Left ventricle myocardium inferior (tissue), 1 donor: ENCODE data around the gene RIT2. TPM values are rescaled to one million over a fixed set of nuclear protein-coding genes. Genes with fewer than 3 reads are reported as not detected.

Source experiments
- DNase-seq: peaks from one replicate; pipeline ENCODE4 v3.0.0-alpha.2; 2020
- H3K27ac ChIP-seq: fragments of 200-600 bp; replicated peaks from 2 replicates; pipeline ENCODE4 v1.8.0; 2021
- H3K27me3 ChIP-seq: fragments of 200-600 bp; 2 replicates; pipeline ENCODE4 v1.8.0; 2021; ENCODE audit warnings: low read depth
- H3K36me3 ChIP-seq: fragments of 200-600 bp; 2 replicates; pipeline ENCODE4 v1.8.0; 2021
- H3K4me1 ChIP-seq: fragments of 200-600 bp; 2 replicates; pipeline ENCODE4 v1.8.0; 2021
- H3K4me3 ChIP-seq: fragments of 200-600 bp; 2 replicates; pipeline ENCODE4 v1.8.0; 2021; ENCODE audit warnings: mild to moderate bottlenecking, moderate library complexity
- H3K9me3 ChIP-seq: fragments of 200-600 bp; replicated peaks from 2 replicates; pipeline ENCODE4 v1.8.0; 2021
- intact Hi-C: fragments of 100-400 bp; cut with micrococcal nuclease; formaldehyde crosslinking; loops from one replicate; pipeline ENCODE4 v1.11.0; 2022
- total RNA-seq: library from RNA; stranded (reverse); fragmentation: NEBNext Ultra II Directional; extraction: Animal tissue kit (Norgen Biotek cat#: 25700); gene quantifications from one replicate; pipeline ENCODE4 v1.2.1, GENCODE V29; 2021
- TF ChIP-seq, protein P1 (sequence below): fragments of 200-600 bp; IDR thresholded peaks from 2 replicates; pipeline ENCODE4 v1.8.0; 2021; ENCODE audit warnings: antibody characterized with exemption, mild to moderate bottlenecking, borderline replicate concordance
- donor health status: DM: no; HTN: yes; CAD: no; lungs with severe emphysema.

The RIT2 gene
- total RNA-seq, 1 donor from 2014 or later: not detected

GRCh38 chr18:42901161-42901560 is 214.3 kb downstream of the RIT2 start:
- TF ChIP-seq, protein P1, sequence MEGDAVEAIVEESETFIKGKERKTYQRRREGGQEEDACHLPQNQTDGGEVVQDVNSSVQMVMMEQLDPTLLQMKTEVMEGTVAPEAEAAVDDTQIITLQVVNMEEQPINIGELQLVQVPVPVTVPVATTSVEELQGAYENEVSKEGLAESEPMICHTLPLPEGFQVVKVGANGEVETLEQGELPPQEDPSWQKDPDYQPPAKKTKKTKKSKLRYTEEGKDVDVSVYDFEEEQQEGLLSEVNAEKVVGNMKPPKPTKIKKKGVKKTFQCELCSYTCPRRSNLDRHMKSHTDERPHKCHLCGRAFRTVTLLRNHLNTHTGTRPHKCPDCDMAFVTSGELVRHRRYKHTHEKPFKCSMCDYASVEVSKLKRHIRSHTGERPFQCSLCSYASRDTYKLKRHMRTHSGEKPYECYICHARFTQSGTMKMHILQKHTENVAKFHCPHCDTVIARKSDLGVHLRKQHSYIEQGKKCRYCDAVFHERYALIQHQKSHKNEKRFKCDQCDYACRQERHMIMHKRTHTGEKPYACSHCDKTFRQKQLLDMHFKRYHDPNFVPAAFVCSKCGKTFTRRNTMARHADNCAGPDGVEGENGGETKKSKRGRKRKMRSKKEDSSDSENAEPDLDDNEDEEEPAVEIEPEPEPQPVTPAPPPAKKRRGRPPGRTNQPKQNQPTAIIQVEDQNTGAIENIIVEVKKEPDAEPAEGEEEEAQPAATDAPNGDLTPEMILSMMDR: no peak
- no peaks in the 10 kb centered on the region for H3K27me3 ChIP-seq
- no peaks in the 10 kb centered on the region for H3K4me1 ChIP-seq
- H3K27ac ChIP-seq: no peak overlapping the region
- no peak for DNase-seq
- no peak overlapping the region for H3K4me3 ChIP-seq
- no peaks in the 10 kb centered on the region for H3K36me3 ChIP-seq
- no peaks in the 10 kb centered on the region for H3K9me3 ChIP-seq
- intact Hi-C loops: no loop called here

- H3K27ac ChIP-seq: no peak overlapping the region
Observed at GRCh38 chr18:42893977-42894376, 221.5 kb downstream of the RIT2 start.

GRCh38 chr18:42892181-42892580 is 223.3 kb downstream of the RIT2 start:
- H3K4me3 ChIP-seq: no peak overlapping the region
- DNase-seq: no peak
- no peaks in the 10 kb centered on the region for H3K4me1 ChIP-seq
- H3K27me3 ChIP-seq: no peaks in the 10 kb centered on the region
- no peak overlapping the region for H3K27ac ChIP-seq
- no peaks in the 10 kb centered on the region for H3K36me3 ChIP-seq
- TF ChIP-seq, protein P1: no peak
- intact Hi-C loops: no loop called here
- H3K9me3 ChIP-seq: no peaks in the 10 kb centered on the region

More at GRCh38 chr18:42893977-42894376, 221.5 kb downstream of the RIT2 start:
- Histone ChIP-seq H3K4me3 (no peak overlapping the region), H3K36me3 (no peaks in the 10 kb centered on the region), H3K4me1 (no peaks in the 10 kb centered on the region), H3K27me3 (no peaks in the 10 kb centered on the region), H3K9me3 (no peaks in the 10 kb centered on the region)
- intact Hi-C loops: no loop called here
- TF ChIP-seq, protein P1: no peak
- DNase-seq: no peak

DNA sequence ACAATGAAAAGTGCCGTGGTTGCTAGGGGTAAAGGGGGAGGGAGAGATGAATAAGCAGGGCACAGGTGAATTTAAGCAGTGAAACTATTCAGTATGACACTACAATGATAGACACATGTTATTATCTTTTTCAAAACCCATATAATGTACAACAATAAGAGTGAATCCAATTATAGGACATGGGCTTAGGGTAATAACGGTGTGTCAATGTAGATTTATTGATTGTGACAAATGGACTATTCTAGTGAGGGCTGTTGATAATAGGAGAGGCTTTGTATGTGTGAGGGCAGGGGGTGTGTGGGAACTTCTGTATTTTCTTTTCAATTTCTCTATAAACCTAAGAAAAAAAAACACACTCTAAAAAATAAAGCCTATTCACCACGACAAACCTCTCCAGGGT is 223.8 kb downstream of the RIT2 start:
- Histone ChIP-seq H3K4me3 (no peak overlapping the region), H3K9me3 (no peaks in the 10 kb centered on the region), H3K36me3 (no peaks in the 10 kb centered on the region), H3K27ac (no peak overlapping the region), H3K4me1 (no peaks in the 10 kb centered on the region), H3K27me3 (no peaks in the 10 kb centered on the region)
- TF ChIP-seq, protein P1: no peak
- intact Hi-C loops: no loop called here
- DNase-seq: no peak

DNA sequence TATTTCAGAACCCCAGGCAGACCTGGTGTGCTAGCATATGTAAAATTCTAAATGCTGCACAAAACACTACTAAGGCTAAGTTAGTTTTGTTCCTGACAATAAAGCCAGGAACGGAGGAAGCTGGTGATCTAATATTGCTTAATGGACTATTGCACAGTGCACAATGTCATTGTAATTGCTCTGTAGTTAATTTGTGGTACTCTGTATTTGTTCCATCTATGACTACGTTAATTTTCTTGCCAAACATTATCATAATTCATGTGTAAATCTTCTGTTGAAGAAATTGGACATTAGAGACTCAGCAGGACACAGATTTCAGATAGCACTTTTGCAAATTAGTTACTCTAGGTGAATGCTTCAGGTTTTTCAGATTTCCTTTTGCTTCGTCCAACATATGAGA is 232.3 kb downstream of the RIT2 start:
- intact Hi-C loops: no loop called here
- no peak for DNase-seq
- Histone ChIP-seq H3K4me1 (no peaks in the 10 kb centered on the region), H3K9me3 (no peaks in the 10 kb centered on the region), H3K36me3 (no peaks in the 10 kb centered on the region), H3K27me3 (no peaks in the 10 kb centered on the region), H3K4me3 (no peak overlapping the region), H3K27ac (no peak overlapping the region)
- TF ChIP-seq, protein P1: no peak

DNA sequence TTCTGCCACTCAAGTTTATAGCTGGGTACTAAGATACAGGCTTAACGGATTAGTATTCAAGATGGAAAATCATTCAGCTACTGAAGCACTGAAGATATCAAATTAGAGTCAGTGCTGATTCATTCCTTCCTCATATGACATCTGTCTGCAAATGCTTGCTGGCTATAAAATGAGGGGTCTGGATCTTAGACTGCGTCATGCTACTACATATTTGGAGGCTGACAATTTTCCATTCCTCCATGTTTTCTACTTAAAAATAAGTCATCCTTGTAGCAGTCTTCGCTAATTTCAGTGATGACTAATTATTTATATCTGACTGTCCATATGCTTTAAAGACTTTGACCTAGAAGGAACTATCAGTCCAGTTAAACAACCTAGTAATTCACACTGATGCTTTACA is 233.4 kb downstream of the RIT2 start:
- Histone ChIP-seq H3K27me3 (no peaks in the 10 kb centered on the region), H3K4me3 (no peak overlapping the region), H3K4me1 (no peaks in the 10 kb centered on the region), H3K36me3 (no peaks in the 10 kb centered on the region), H3K27ac (no peak overlapping the region), H3K9me3 (no peaks in the 10 kb centered on the region)
- intact Hi-C loops: no loop called here
- TF ChIP-seq, protein P1: no peak
- DNase-seq: no peak
